ENCODE data around the gene PVALEF.

- no peak for TF ChIP-seq EP300 (IDR thresholded peaks at IDR 0.05)
- TF ChIP-seq CTCF (IDR thresholded peaks at IDR 0.05), result no peak
- no peak for TF ChIP-seq POLR2A (IDR thresholded peaks at IDR 0.05)
These were observed 16.7 kb upstream of the PVALEF start for GRCh38 chr17:81148571-81148970.
